SK-N-SH (cell line): ENCODE results near the gene C12orf43. TPM values are rescaled to one million over a fixed set of nuclear protein-coding genes. Genes with fewer than 3 reads are reported as not detected.
A peak's percentile ranks its signal among the peaks of the same experiment; 100 is the strongest.

Experiments used
- CTCF ChIA-PET: fragments of 300-600, 350-600 bp; formaldehyde crosslinking; extraction: SDS; loops from one replicate; lab custom pipeline; 2021; lab: Yijun Ruan, JAX
- POLR2A ChIA-PET: fragments of 350-600 bp; sonication (Branson Sonifier 250); formaldehyde crosslinking; extraction: SDS; loops from one replicate; lab custom pipeline; 2020; ENCODE audit warnings: antibody characterized with exemption, inconsistent platforms; lab: Yijun Ruan, JAX
- DNase-seq: peaks from one replicate; pipeline ENCODE4 v3.0.0; 2012
- H2AFZ ChIP-seq: fragments of 200-600 bp; sonication (generic); 2 replicates; pipeline ENCODE4 v1.8.1; 2016; ENCODE audit warnings: antibody characterized with exemption, mild to moderate bottlenecking, low read depth
- H3F3A ChIP-seq: fragments of 200-600 bp; sonication (generic); replicated peaks from 2 replicates; pipeline ENCODE3; 2016; ENCODE audit warnings: antibody characterized with exemption, mild to moderate bottlenecking; ENCODE audit not compliant: insufficient read depth
- H3K27ac ChIP-seq, 2 experiments: fragments of 200-500 bp in 1 of 2; fragments of 200-600 bp in 1 of 2; sonication (Bioruptor generic) in 1 of 2; sonication (generic), shearing (Covaris generic) in 1 of 2; 2 replicates each; pipeline versions ENCODE4 v1.5.1 to v1.6.1; 2014 to 2016; ENCODE audit warnings: low read depth in 2 of 2, inconsistent platforms in 1 of 2, low read length in 1 of 2, mild to moderate bottlenecking in 1 of 2, mixed read lengths in 1 of 2
- H3K27me3 ChIP-seq: fragments of 200-600 bp; sonication (generic), shearing (Covaris generic); 2 replicates; pipeline ENCODE4 v1.6.1; 2016; ENCODE audit warnings: mixed run types; ENCODE audit not compliant: insufficient read depth
- H3K36me3 ChIP-seq, 2 experiments: fragments of 200-500 bp in 1 of 2; fragments of 200-600 bp in 1 of 2; sonication (Bioruptor generic) in 1 of 2; sonication (generic) in 1 of 2; replicated peaks in 1 of 2; 2 replicates each; pipeline versions ENCODE3 to v1.5.1; 2014 to 2016; ENCODE audit warnings: low read length in 1 of 2, mild to moderate bottlenecking in 1 of 2; ENCODE audit not compliant: insufficient read depth in 2 of 2, control insufficient read depth in 1 of 2
- H3K4me1 ChIP-seq, 2 experiments: fragments of 200-500 bp in 1 of 2; fragments of 200-600 bp in 1 of 2; sonication (Bioruptor generic) in 1 of 2; sonication (generic), shearing (Covaris generic) in 1 of 2; 2 replicates each; pipeline versions ENCODE4 v1.5.1 to v1.6.1; 2014 to 2016; ENCODE audit warnings: low read depth in 1 of 2, low read length in 1 of 2, mixed run types in 1 of 2; ENCODE audit not compliant: insufficient read depth in 2 of 2, control insufficient read depth in 1 of 2
- H3K4me2 ChIP-seq: fragments of 200-600 bp; sonication (generic), shearing (Covaris generic); 2 replicates; pipeline ENCODE4 v1.6.1; 2017; ENCODE audit warnings: mixed run types
- H3K4me3 ChIP-seq, 2 experiments: fragments of 200-500 bp in 1 of 2; fragments of 200-600 bp in 1 of 2; sonication (Bioruptor generic) in 1 of 2; sonication (generic), shearing (Covaris generic) in 1 of 2; 2 replicates each; pipeline versions ENCODE4 v1.5.1 to v1.8.1; 2014 to 2016; ENCODE audit warnings: low read depth in 2 of 2, inconsistent platforms in 1 of 2, low read length in 1 of 2, mild to moderate bottlenecking in 1 of 2, mixed read lengths in 1 of 2, moderate library complexity in 1 of 2
- H3K79me2 ChIP-seq: fragments of 200-600 bp; sonication (generic); 2 replicates; pipeline ENCODE4 v1.8.1; 2017; ENCODE audit warnings: mild to moderate bottlenecking; ENCODE audit not compliant: insufficient read depth
- H3K9ac ChIP-seq: fragments of 200-600 bp; sonication (generic); 2 replicates; pipeline ENCODE4 v1.6.1; 2017; ENCODE audit warnings: mixed run types
- H3K9me2 ChIP-seq: fragments of 200-600 bp; sonication (generic); 2 replicates; pipeline ENCODE4 v1.6.1; 2017; ENCODE audit warnings: mixed run types
- H3K9me3 ChIP-seq: fragments of 200-600 bp; sonication (generic); 2 replicates; pipeline ENCODE4 v1.6.1; 2017; ENCODE audit warnings: mixed run types, mild to moderate bottlenecking, moderate library complexity
- H4K20me1 ChIP-seq: fragments of 200-600 bp; sonication (generic); 2 replicates; pipeline ENCODE4 v1.6.1; 2017; ENCODE audit warnings: mild to moderate bottlenecking, mixed run types; ENCODE audit not compliant: insufficient read depth
- CHD2 ChIP-seq: fragments of 150-350 bp; IDR thresholded peaks from 2 replicates; pipeline ENCODE4 v1.6.1; 2018; ENCODE audit warnings: low read length; ENCODE audit not compliant: partially characterized antibody
- CTCF ChIP-seq: fragments of 200-600 bp; sonication (generic); IDR thresholded peaks from 2 replicates; pipeline ENCODE4 v1.6.1; 2017; ENCODE audit warnings: antibody characterized with exemption, mild to moderate bottlenecking, moderate library complexity
- EP300 ChIP-seq, 2 experiments: IDR thresholded peaks; 2 replicates each; pipeline versions ENCODE4 v1.4.0 to v1.6.1; 2012; ENCODE audit warnings: borderline replicate concordance in 1 of 2, low read depth in 1 of 2, low read length in 1 of 2
- EZH2phosphoT487 ChIP-seq: fragments of 200-600 bp; sonication (generic); IDR thresholded peaks from 2 replicates; pipeline ENCODE4 v1.6.1; 2017; ENCODE audit warnings: low read depth, mixed run types, mild to moderate bottlenecking, antibody characterized with exemption, moderate library complexity, borderline replicate concordance
- FOXJ3 ChIP-seq: sonication (generic); formaldehyde crosslinking; IDR thresholded peaks from 2 replicates; pipeline ENCODE4 v1.5.1; 2020; ENCODE audit warnings: mild to moderate bottlenecking, missing genetic modification reagents
- GABPA ChIP-seq: IDR thresholded peaks from 2 replicates; pipeline ENCODE4 v1.4.0; 2012; ENCODE audit warnings: low read depth, mild to moderate bottlenecking
- GATA2 ChIP-seq: sonication (generic); formaldehyde crosslinking; IDR thresholded peaks from 2 replicates; pipeline ENCODE4 v1.5.0; 2020; ENCODE audit warnings: mild to moderate bottlenecking, missing genetic modification reagents
- JUND ChIP-seq: IDR thresholded peaks from 2 replicates; pipeline ENCODE4 v1.4.0; 2012
- MXI1 ChIP-seq: IDR thresholded peaks from 2 replicates; pipeline ENCODE4 v1.6.1; 2012; ENCODE audit warnings: mild to moderate bottlenecking, low read depth, low read length, improper control_type of control experiment
- POLR2AphosphoS5 ChIP-seq: IDR thresholded peaks from 2 replicates; pipeline ENCODE4 v1.6.1; 2012; ENCODE audit warnings: low read depth, low read length
- RAD21 ChIP-seq: IDR thresholded peaks from 2 replicates; pipeline ENCODE4 v1.6.1; 2012; ENCODE audit warnings: mild to moderate bottlenecking, low read length
- RFX5 ChIP-seq: IDR thresholded peaks from 2 replicates; pipeline ENCODE4 v1.6.1; 2012; ENCODE audit warnings: mild to moderate bottlenecking, improper control_type of control experiment, low read length
- SIN3A ChIP-seq: IDR thresholded peaks from 2 replicates; pipeline ENCODE4 v1.6.1; 2012; ENCODE audit warnings: low read depth, mild to moderate bottlenecking, low read length, moderate library complexity, borderline replicate concordance
- SMC3 ChIP-seq: IDR thresholded peaks from 2 replicates; pipeline ENCODE4 v1.6.1; 2012; ENCODE audit warnings: low read depth, low read length, improper control_type of control experiment
- WGBS: methylation state at CpG from one replicate; pipeline ENCODE4 v1.1.6; 2017; ENCODE audit warnings: low lambda C conversion rate; 5-methylcytosine and 5-hydroxymethylcytosine counted together
- polyA plus RNA-seq, 3 experiments: library from polyadenylated mRNA; depleted of rRNA; stranded (reverse); fragments of >200 nt; gene quantifications; 2 replicates each; pipeline ENCODE4 v1.2.3, GENCODE V29; 2012
- TF ChIP-seq, protein P1 (sequence below): IDR thresholded peaks from 2 replicates; pipeline ENCODE4 v1.4.0; 2012; ENCODE audit warnings: low read depth, borderline replicate concordance
- TF ChIP-seq, protein P2 (sequence below): fragments of 150-350 bp; IDR thresholded peaks from 2 replicates; pipeline ENCODE4 v1.6.1; 2017; ENCODE audit warnings: antibody characterized with exemption, low read length, low read depth, borderline replicate concordance

C12orf43 gene
- polyA plus RNA-seq, 1 of the 3 experiments (the other 2 are of a cell fraction), result 13.9 TPM

DNA sequence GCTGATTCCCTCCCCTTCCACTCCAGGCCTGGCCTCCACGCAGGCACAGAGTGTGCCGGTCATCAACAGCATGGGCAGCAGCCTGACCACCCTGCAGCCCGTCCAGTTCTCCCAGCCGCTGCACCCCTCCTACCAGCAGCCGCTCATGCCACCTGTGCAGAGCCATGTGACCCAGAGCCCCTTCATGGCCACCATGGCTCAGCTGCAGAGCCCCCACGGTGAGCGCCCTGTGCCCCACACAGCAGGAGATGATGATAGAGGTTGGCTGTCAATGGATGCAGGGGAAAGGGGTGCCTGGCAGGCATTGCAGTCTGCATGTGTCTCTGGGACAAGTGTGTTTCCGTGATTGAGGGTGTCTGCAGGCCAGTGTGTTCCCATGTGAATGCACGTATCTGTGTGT, 18.8 kb downstream of the C12orf43 start:
- 87% methylated on average over 8 of the region's 9 CpGs for WGBS
- ChIA-PET CTCF (interaction anchor here (1.1 kb wide), 1 partner anchor 8 kb away, joined by 4 read pairs; no protein-coding TSS in a partner anchor), POLR2A (no interaction called here)
- no peak overlapping the region for H2AFZ ChIP-seq
- DNase-seq, result peak; percentile 23
- H3K27ac ChIP-seq, result no peak overlapping the region
- no peak overlapping the region for H3K4me3 ChIP-seq
- H3K79me2 ChIP-seq, result no peaks in the 10 kb centered on the region
- no peaks in the 10 kb centered on the region for H3K9me2 ChIP-seq
- H3K4me2 ChIP-seq, result no peak overlapping the region
- no peaks in the 10 kb centered on the region for H3K36me3 ChIP-seq
- TF ChIP-seq RFX5 (no peak), GABPA (no peak), EZH2phosphoT487 (no peak), GATA2 (CRISPR knock-in tag) (no peak), CHD2 (no peak), FOXJ3 (CRISPR knock-in tag) (no peak), CTCF (no peak), SIN3A (no peak), EP300 (IDR thresholded peaks at IDR 0.05; ENCODE audit: borderline replicate concordance in 1 of 2, low read depth in 1 of 2, low read length in 1 of 2) (no peak), JUND (no peak)
- TF ChIP-seq, protein P1, sequence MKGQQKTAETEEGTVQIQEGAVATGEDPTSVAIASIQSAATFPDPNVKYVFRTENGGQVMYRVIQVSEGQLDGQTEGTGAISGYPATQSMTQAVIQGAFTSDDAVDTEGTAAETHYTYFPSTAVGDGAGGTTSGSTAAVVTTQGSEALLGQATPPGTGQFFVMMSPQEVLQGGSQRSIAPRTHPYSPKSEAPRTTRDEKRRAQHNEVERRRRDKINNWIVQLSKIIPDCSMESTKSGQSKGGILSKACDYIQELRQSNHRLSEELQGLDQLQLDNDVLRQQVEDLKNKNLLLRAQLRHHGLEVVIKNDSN, result no peak
- TF ChIP-seq, protein P2, sequence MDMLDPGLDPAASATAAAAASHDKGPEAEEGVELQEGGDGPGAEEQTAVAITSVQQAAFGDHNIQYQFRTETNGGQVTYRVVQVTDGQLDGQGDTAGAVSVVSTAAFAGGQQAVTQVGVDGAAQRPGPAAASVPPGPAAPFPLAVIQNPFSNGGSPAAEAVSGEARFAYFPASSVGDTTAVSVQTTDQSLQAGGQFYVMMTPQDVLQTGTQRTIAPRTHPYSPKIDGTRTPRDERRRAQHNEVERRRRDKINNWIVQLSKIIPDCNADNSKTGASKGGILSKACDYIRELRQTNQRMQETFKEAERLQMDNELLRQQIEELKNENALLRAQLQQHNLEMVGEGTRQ, result no peak
- H3K4me1 ChIP-seq, result no peaks in the 10 kb centered on the region
- no peaks in the 10 kb centered on the region for H3K27me3 ChIP-seq
- no peaks in the 10 kb centered on the region for H4K20me1 ChIP-seq
- no peaks in the 10 kb centered on the region for H3K9me3 ChIP-seq
- H3F3A ChIP-seq, result no peaks in the 10 kb centered on the region
- H3K9ac ChIP-seq, result no peak overlapping the region

GRCh38 chr12:120996133-120996746, 20.0 kb downstream of the C12orf43 start:
- 94% methylated on average over 6 of the region's 11 CpGs for WGBS
- Histone ChIP-seq H3K4me1 (no peaks in the 10 kb centered on the region), H3K4me3 (no peak overlapping the region), H2AFZ (no peak overlapping the region), H3F3A (no peaks in the 10 kb centered on the region), H4K20me1 (no peaks in the 10 kb centered on the region), H3K27me3 (no peaks in the 10 kb centered on the region), H3K9me2 (no peaks in the 10 kb centered on the region), H3K9me3 (no peaks in the 10 kb centered on the region), H3K27ac (no peak overlapping the region), H3K79me2 (no peaks in the 10 kb centered on the region), H3K36me3 (no peaks in the 10 kb centered on the region), H3K9ac (no peak overlapping the region), H3K4me2 (no peak overlapping the region)
- ChIA-PET POLR2A (no interaction called here), CTCF (interaction anchor here (1.1 to 1.2 kb wide), 3 partner anchors 9 to 25 kb away, joined by 3 to 4 read pairs (median 3); no protein-coding TSS in a partner anchor)
- peak; percentile 28 for DNase-seq
- no peak for TF ChIP-seq RAD21
- TF ChIP-seq JUND, result no peak
- TF ChIP-seq MXI1, result no peak
- no peak for TF ChIP-seq CHD2
- no peak for TF ChIP-seq FOXJ3 (CRISPR knock-in tag)
- no peak for TF ChIP-seq POLR2AphosphoS5
- TF ChIP-seq SMC3, result no peak
